WTC11 (cell line): ENCODE data around the gene TPST2.

Experiments
- ETV6 ChIP-seq: sonication (generic); formaldehyde crosslinking; IDR thresholded peaks from 2 replicates; pipeline ENCODE4 v1.8.1; 2022; ENCODE audit warnings: mild to moderate bottlenecking, missing genetic modification reagents
- GABPB1 ChIP-seq: sonication (generic); formaldehyde crosslinking; IDR thresholded peaks from 2 replicates; pipeline ENCODE4 v1.8.1; 2023; ENCODE audit warnings: mild to moderate bottlenecking, missing genetic modification reagents
- JUN ChIP-seq: sonication (generic); formaldehyde crosslinking; IDR thresholded peaks from 2 replicates; pipeline ENCODE4 v1.8.0; 2023; ENCODE audit warnings: mild to moderate bottlenecking, missing genetic modification reagents
- NR2C2 ChIP-seq: sonication (generic); formaldehyde crosslinking; IDR thresholded peaks from 2 replicates; pipeline ENCODE4 v1.8.0; 2022; ENCODE audit warnings: mild to moderate bottlenecking, missing genetic modification reagents
- SMAD4 ChIP-seq: sonication (generic); formaldehyde crosslinking; IDR thresholded peaks from 2 replicates; pipeline ENCODE4 v1.8.0; 2022; ENCODE audit warnings: mild to moderate bottlenecking, missing genetic modification reagents
- ZBTB21 ChIP-seq: sonication (generic); formaldehyde crosslinking; IDR thresholded peaks from 2 replicates; pipeline ENCODE4 v1.8.1; 2023; ENCODE audit warnings: mild to moderate bottlenecking, missing genetic modification reagents, borderline replicate concordance
- TF ChIP-seq, protein P1 (sequence below): sonication (generic); formaldehyde crosslinking; IDR thresholded peaks from 2 replicates; pipeline ENCODE4 v1.8.0; 2022; ENCODE audit warnings: mild to moderate bottlenecking, missing genetic modification reagents
- TF ChIP-seq, protein P2 (sequence below): fragments of 200-600 bp; IDR thresholded peaks from 2 replicates; pipeline ENCODE4 v1.8.0; 2022; ENCODE audit warnings: antibody characterized with exemption
- TF ChIP-seq, protein P3 (sequence below): sonication (generic); formaldehyde crosslinking; IDR thresholded peaks from 2 replicates; pipeline ENCODE4 v1.8.0; 2022; ENCODE audit warnings: mild to moderate bottlenecking, missing genetic modification reagents
- TF ChIP-seq, protein P4 (sequence below): sonication (generic); formaldehyde crosslinking; conservative IDR thresholded peaks from 2 replicates; pipeline ENCODE4 v1.8.1; 2023; ENCODE audit warnings: mild to moderate bottlenecking, low read depth, missing genetic modification reagents, moderate library complexity
- TF ChIP-seq, protein P5 (sequence below): sonication (generic); formaldehyde crosslinking; IDR thresholded peaks from 2 replicates; pipeline ENCODE4 v1.8.1; 2023; ENCODE audit warnings: mild to moderate bottlenecking, moderate library complexity, missing genetic modification reagents
- TF ChIP-seq, protein P6 (sequence below): sonication (generic); formaldehyde crosslinking; IDR thresholded peaks from 2 replicates; pipeline ENCODE4 v1.8.1; 2022; ENCODE audit warnings: low read depth, missing genetic modification reagents, borderline replicate concordance
- TF ChIP-seq, protein P7 (sequence below): sonication (generic); formaldehyde crosslinking; IDR thresholded peaks from 2 replicates; pipeline ENCODE4 v1.8.0; 2023; ENCODE audit warnings: mild to moderate bottlenecking, missing genetic modification reagents
- TF ChIP-seq, protein P8 (sequence below): sonication (generic); formaldehyde crosslinking; IDR thresholded peaks from 2 replicates; pipeline ENCODE4 v1.8.1; 2022; ENCODE audit warnings: low read depth, mild to moderate bottlenecking, moderate library complexity, missing genetic modification reagents, borderline replicate concordance

DNA sequence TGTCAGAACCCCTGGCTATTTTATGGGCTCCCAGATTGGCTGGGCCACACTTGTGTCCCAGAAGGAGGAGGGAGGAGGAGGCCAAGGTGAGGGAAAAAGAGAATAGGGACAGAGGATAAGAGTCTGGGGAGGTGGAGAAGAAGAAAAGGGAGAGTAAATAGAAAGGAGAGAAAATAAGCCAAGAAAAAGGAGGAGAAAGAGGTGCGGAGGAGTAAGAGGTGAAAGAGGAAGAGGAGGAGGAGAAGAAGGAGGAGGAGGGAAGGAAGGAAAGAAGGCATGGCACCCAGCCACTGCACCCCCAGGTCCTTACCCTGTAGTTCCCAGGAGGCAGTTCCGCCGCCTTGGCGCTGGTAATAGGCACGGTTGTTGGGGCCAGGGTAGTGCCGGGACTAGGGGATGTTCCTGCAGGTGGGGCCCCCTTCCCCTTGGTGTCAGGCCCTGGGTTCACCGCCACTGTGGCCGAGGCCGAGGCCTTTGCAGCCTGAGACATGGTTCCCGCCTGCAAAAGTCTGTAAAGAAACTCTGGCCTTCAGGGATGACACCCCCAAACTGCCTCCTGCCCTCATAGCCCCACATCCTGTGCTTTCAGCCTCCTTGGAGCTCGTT, 26.0 kb upstream of the TPST2 start:
- TF ChIP-seq, protein P1, sequence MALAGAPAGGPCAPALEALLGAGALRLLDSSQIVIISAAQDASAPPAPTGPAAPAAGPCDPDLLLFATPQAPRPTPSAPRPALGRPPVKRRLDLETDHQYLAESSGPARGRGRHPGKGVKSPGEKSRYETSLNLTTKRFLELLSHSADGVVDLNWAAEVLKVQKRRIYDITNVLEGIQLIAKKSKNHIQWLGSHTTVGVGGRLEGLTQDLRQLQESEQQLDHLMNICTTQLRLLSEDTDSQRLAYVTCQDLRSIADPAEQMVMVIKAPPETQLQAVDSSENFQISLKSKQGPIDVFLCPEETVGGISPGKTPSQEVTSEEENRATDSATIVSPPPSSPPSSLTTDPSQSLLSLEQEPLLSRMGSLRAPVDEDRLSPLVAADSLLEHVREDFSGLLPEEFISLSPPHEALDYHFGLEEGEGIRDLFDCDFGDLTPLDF (CRISPR knock-in tag) = no peak
- TF ChIP-seq, protein P2, sequence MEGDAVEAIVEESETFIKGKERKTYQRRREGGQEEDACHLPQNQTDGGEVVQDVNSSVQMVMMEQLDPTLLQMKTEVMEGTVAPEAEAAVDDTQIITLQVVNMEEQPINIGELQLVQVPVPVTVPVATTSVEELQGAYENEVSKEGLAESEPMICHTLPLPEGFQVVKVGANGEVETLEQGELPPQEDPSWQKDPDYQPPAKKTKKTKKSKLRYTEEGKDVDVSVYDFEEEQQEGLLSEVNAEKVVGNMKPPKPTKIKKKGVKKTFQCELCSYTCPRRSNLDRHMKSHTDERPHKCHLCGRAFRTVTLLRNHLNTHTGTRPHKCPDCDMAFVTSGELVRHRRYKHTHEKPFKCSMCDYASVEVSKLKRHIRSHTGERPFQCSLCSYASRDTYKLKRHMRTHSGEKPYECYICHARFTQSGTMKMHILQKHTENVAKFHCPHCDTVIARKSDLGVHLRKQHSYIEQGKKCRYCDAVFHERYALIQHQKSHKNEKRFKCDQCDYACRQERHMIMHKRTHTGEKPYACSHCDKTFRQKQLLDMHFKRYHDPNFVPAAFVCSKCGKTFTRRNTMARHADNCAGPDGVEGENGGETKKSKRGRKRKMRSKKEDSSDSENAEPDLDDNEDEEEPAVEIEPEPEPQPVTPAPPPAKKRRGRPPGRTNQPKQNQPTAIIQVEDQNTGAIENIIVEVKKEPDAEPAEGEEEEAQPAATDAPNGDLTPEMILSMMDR = no peak
- TF ChIP-seq, protein P3, sequence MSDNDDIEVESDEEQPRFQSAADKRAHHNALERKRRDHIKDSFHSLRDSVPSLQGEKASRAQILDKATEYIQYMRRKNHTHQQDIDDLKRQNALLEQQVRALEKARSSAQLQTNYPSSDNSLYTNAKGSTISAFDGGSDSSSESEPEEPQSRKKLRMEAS = no peak
- TF ChIP-seq, protein P4, sequence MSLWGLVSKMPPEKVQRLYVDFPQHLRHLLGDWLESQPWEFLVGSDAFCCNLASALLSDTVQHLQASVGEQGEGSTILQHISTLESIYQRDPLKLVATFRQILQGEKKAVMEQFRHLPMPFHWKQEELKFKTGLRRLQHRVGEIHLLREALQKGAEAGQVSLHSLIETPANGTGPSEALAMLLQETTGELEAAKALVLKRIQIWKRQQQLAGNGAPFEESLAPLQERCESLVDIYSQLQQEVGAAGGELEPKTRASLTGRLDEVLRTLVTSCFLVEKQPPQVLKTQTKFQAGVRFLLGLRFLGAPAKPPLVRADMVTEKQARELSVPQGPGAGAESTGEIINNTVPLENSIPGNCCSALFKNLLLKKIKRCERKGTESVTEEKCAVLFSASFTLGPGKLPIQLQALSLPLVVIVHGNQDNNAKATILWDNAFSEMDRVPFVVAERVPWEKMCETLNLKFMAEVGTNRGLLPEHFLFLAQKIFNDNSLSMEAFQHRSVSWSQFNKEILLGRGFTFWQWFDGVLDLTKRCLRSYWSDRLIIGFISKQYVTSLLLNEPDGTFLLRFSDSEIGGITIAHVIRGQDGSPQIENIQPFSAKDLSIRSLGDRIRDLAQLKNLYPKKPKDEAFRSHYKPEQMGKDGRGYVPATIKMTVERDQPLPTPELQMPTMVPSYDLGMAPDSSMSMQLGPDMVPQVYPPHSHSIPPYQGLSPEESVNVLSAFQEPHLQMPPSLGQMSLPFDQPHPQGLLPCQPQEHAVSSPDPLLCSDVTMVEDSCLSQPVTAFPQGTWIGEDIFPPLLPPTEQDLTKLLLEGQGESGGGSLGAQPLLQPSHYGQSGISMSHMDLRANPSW (CRISPR knock-in tag) = no peak
- TF ChIP-seq, protein P5, sequence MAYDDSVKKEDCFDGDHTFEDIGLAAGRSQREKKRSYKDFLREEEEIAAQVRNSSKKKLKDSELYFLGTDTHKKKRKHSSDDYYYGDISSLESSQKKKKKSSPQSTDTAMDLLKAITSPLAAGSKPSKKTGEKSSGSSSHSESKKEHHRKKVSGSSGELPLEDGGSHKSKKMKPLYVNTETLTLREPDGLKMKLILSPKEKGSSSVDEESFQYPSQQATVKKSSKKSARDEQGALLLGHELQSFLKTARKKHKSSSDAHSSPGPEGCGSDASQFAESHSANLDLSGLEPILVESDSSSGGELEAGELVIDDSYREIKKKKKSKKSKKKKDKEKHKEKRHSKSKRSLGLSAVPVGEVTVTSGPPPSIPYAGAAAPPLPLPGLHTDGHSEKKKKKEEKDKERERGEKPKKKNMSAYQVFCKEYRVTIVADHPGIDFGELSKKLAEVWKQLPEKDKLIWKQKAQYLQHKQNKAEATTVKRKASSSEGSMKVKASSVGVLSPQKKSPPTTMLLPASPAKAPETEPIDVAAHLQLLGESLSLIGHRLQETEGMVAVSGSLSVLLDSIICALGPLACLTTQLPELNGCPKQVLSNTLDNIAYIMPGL = no peak
- TF ChIP-seq, protein P6, sequence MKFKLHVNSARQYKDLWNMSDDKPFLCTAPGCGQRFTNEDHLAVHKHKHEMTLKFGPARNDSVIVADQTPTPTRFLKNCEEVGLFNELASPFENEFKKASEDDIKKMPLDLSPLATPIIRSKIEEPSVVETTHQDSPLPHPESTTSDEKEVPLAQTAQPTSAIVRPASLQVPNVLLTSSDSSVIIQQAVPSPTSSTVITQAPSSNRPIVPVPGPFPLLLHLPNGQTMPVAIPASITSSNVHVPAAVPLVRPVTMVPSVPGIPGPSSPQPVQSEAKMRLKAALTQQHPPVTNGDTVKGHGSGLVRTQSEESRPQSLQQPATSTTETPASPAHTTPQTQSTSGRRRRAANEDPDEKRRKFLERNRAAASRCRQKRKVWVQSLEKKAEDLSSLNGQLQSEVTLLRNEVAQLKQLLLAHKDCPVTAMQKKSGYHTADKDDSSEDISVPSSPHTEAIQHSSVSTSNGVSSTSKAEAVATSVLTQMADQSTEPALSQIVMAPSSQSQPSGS (CRISPR knock-in tag) = no peak
- TF ChIP-seq ZBTB21 (no peak), GABPB1 (CRISPR knock-in tag) (no peak), ETV6 (CRISPR knock-in tag) (no peak), SMAD4 (CRISPR knock-in tag) (no peak), JUN (CRISPR knock-in tag) (no peak), NR2C2 (CRISPR knock-in tag) (no peak)
- TF ChIP-seq, protein P7, sequence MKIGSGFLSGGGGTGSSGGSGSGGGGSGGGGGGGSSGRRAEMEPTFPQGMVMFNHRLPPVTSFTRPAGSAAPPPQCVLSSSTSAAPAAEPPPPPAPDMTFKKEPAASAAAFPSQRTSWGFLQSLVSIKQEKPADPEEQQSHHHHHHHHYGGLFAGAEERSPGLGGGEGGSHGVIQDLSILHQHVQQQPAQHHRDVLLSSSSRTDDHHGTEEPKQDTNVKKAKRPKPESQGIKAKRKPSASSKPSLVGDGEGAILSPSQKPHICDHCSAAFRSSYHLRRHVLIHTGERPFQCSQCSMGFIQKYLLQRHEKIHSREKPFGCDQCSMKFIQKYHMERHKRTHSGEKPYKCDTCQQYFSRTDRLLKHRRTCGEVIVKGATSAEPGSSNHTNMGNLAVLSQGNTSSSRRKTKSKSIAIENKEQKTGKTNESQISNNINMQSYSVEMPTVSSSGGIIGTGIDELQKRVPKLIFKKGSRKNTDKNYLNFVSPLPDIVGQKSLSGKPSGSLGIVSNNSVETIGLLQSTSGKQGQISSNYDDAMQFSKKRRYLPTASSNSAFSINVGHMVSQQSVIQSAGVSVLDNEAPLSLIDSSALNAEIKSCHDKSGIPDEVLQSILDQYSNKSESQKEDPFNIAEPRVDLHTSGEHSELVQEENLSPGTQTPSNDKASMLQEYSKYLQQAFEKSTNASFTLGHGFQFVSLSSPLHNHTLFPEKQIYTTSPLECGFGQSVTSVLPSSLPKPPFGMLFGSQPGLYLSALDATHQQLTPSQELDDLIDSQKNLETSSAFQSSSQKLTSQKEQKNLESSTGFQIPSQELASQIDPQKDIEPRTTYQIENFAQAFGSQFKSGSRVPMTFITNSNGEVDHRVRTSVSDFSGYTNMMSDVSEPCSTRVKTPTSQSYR = no peak
- TF ChIP-seq, protein P8, sequence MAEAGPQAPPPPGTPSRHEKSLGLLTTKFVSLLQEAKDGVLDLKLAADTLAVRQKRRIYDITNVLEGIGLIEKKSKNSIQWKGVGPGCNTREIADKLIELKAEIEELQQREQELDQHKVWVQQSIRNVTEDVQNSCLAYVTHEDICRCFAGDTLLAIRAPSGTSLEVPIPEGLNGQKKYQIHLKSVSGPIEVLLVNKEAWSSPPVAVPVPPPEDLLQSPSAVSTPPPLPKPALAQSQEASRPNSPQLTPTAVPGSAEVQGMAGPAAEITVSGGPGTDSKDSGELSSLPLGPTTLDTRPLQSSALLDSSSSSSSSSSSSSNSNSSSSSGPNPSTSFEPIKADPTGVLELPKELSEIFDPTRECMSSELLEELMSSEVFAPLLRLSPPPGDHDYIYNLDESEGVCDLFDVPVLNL (CRISPR knock-in tag) = no peak
